A549 (cell line): Measurements from ENCODE around the gene SF3A1.

Experiments used
- EP300 ChIP-seq, 2 experiments: fragments of >200 bp; sonication (Bioruptor Twin); formaldehyde crosslinking; IDR thresholded peaks; 2 replicates in 1 of 2; 3 replicates in 1 of 2; pipeline ENCODE4 v1.6.1; 2016 to 2017
- FOSL2 ChIP-seq, 2 experiments: fragments of 450-650 bp in 1 of 2; fragments of >200 bp in 1 of 2; sonication (Bioruptor Twin) in 1 of 2; formaldehyde crosslinking; IDR thresholded peaks; 2 replicates each; pipeline versions ENCODE4 v1.5.0 to v1.6.1; 2016 to 2020; ENCODE audit warnings: mild to moderate bottlenecking in 1 of 2, moderate library complexity in 1 of 2
- JUNB ChIP-seq: fragments of >200 bp; sonication (Bioruptor Twin); formaldehyde crosslinking; IDR thresholded peaks from 2 replicates; pipeline ENCODE4 v1.6.1; 2016
- POLR2A ChIP-seq: IDR thresholded peaks from 2 replicates; pipeline ENCODE4 v1.6.1; 2012; ENCODE audit warnings: mild to moderate bottlenecking, low read length
- RNF2 ChIP-seq: fragments of 200-600 bp; sonication (generic); IDR thresholded peaks from 2 replicates; pipeline ENCODE4 v1.6.1; 2016; ENCODE audit warnings: low read depth, mild to moderate bottlenecking, antibody characterized with exemption, moderate library complexity, borderline replicate concordance
- ZFP36 ChIP-seq: fragments of 450-650 bp; IDR thresholded peaks from 2 replicates; pipeline ENCODE4 v1.6.1; 2014; ENCODE audit warnings: borderline replicate concordance; ENCODE audit not compliant: partially characterized antibody
- TF ChIP-seq, protein P1 (sequence below): fragments of >200 bp; sonication (Bioruptor Twin); formaldehyde crosslinking; IDR thresholded peaks from 3 replicates; pipeline ENCODE4 v1.5.1; 2016

DNA sequence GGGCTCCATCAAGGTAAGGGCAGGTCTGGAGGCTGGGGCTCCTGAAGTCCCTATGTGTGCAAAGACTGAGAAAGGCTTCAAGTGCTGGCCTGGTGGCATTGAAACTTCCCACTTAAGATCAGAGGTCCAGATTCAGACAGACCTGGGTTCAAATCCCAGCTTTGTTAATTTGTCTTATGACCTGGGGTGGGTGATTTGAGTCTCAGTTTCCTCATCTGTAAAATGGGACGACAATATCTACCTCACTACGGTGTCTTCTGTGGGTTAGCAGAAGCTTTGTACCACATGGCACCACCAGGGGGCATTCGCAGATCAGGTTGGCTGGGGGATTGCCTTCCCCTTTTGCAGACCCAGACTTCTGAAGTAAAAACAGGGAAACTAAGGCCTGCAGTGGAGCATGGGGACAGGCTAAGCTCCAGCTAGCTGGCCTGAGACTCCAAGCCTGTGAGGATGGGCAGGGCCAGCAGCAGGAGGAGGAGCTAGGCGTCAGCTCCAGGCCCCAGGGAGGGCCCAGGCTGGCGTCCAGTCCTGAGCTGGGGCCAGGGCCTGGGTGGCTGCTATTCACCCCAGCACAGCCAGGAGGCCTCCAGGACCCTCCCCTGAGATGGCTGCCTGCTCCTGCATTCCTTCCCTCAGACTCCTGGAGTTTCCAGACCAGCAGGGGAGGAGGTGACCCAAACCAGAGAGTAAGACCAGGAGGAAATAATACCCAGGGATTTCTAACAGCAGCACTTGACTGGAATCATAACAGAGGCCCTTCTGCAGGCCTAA is 68.9 kb downstream of the SF3A1 start:
- TF ChIP-seq RNF2 (no peak), POLR2A (peak; percentile 19; the same call in 1 of the 2 replicates), EP300 (IDR thresholded peaks at IDR 0.05) (no peak), JUNB (no peak), FOSL2 (IDR thresholded peaks at IDR 0.05) (no peak), FOSL2 (CRISPR knock-in tag; IDR thresholded peaks at IDR 0.05) (peak; percentile 10; the same call in 1 of the 2 replicates), ZFP36 (no peak)
- TF ChIP-seq, protein P1, sequence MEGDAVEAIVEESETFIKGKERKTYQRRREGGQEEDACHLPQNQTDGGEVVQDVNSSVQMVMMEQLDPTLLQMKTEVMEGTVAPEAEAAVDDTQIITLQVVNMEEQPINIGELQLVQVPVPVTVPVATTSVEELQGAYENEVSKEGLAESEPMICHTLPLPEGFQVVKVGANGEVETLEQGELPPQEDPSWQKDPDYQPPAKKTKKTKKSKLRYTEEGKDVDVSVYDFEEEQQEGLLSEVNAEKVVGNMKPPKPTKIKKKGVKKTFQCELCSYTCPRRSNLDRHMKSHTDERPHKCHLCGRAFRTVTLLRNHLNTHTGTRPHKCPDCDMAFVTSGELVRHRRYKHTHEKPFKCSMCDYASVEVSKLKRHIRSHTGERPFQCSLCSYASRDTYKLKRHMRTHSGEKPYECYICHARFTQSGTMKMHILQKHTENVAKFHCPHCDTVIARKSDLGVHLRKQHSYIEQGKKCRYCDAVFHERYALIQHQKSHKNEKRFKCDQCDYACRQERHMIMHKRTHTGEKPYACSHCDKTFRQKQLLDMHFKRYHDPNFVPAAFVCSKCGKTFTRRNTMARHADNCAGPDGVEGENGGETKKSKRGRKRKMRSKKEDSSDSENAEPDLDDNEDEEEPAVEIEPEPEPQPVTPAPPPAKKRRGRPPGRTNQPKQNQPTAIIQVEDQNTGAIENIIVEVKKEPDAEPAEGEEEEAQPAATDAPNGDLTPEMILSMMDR: peak; percentile 51
